ENCODE measurements around the gene ACYP2.
"Not testable (repeated sequence)": the region's sequence is repeated elsewhere in the genome, so short reads cannot be mapped to it uniquely, and the experiment has no call there.

ACYP2 gene

DNA sequence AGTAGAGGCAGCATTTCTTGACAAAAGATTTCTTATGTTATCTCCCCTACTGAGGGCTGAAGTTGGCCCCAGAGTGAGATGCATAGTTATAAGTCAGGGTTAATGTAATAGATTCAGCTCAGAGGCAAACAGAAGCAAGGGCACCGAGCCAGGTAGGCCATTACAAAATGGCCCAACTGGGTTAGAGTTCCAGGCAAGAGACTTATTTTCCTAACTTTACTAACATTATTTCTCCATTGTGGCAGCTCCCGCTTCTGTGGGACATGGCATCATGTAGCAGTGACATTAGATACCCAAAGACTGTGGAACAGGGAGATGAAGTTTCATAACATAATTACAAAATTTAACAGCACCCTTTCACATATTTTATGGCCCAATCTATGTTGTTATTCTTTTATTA, 113.5 kb downstream of the ACYP2 start:
- DNase-seq, result no peak

DNA sequence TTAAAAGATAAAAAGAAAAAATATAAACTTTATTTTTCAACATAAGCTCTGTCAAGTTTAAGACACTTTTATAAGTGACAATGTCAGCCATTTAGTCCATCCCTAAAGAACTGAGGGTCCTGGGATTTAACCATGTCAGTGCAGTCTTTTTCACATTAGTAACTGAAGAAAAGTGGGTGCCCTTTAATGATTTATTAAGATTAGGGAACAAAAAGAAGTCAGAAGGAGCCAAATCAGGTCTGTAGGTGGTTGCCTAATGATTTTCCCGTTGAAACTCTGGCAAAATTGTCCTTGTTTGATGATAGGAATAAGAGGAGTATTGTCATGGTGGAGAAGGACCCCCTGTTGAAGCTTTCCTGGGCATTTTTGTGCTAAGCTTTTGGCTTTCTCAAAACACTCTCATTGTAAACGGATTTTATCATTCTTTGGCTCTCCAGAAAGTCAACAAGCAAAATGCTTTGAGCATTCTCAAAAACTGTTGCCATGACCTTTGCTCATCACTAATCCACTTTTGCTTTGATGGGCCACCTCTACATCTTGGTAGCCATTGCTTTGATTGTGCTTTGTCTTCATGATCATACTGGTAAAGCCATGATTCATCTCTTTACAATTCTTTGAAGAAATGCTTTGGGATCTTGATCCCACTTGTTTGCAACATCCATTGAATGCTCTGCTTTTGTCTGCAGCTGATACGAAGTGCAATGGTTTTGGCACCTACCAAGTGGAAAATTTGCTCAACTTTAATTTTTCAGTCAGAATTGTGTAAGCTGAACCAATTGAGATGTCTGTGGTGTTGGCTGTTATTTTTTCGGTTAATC, 118.6 kb downstream of the ACYP2 start:
- no peak for DNase-seq

DNA sequence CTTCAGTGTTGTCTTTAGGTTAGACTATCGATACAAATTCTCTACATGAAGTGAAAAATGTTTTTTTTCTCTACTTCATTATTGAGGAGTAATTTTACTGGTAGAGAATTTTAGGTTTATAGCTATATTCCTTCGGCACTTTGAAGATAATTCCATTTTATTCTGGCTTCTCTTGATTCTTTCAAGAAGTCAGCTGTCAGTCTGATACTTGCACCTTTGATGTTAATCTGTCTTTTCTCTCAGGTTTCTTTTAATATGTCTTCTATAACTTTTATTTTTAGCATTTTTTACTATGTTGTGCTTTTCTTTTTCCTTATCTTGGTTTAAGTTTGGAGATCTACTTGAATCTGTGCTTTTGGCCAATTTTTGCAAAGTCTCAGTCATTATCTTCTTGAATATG, 122.0 kb downstream of the ACYP2 start:
- no peak for DNase-seq

DNA sequence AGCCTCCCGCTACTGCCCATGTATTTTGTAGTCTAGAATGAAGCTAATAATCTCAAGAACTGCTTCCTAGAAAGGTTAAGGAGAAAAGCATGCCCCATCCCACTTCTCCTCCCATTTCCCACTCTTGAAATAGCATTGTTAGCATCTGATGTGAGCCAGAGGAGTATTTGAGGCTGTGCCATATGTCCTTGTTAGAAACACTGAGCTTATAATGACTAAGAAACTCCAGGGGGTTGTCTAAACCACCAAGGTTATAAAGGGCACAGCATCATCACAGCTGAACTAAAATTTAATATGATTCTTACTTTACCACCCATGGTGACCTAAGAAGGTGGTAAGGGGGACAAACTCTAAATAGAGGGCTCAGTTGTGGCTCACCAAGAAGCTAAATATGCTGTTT, 124.0 kb downstream of the ACYP2 start:
- no peak for DNase-seq

DNA sequence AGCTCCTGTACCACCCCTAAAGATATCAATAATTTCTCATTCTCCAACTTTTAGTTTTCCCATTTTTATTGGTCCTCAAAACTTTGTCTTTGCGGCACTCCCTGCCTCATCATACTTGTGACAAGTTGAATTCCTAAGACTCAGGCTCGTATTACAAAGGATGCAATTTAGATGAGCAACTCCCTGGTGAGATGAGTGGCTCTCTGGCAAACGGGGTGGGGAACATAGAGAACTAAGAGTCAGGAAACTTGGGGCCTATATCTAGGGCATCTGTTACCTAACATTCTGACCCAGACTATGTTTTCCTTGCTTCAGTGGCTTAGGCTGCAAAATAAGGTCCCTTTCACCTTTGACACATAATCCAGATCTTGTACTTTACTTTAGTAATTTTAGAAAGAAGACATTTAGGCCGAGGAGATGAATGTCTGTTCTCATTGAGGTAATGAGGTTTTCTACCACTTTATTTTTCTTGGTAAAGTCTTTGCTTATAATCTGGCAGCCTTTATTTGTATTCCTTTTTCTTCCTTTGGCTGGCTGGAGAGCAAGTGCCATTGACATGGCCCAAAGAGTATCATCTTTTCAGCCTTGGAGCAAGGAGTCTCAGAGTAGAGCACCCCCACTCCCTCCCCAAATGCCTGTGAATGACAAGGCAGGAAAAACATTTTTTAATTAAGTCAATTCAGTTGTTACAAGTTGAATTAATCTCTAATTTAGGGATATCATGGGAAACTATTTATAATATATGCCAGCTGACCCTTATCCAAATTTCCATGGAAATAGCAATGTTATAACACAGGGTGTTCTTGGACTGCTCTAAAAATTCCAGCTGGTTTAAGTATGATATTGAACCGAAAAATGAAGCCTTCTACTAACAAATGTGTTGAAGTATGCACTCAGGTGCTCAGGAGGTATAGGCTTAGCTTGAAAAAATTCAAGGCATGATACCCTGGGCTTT, 125.4 kb downstream of the ACYP2 start:
- DNase-seq, result no peak

DNA sequence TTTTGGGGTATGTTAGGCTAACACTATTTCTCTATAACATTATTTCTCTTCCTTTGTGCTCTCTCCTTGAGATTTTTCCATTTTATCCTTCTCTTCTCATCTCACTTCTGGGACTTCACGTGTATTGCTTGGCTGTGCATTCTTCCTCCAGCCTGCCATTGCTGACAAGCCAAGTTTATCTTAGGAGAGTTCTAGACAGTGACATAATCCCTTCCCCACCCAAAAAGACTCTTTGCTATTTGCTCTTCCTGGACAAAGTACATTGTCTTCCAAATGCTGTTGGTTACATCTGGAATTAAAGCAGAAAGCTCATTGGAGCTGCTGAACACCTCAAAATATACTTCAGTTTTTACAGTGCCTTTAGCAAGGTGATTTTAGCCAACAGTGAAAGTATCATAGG, 131.7 kb downstream of the ACYP2 start:
- no peak for DNase-seq

DNA sequence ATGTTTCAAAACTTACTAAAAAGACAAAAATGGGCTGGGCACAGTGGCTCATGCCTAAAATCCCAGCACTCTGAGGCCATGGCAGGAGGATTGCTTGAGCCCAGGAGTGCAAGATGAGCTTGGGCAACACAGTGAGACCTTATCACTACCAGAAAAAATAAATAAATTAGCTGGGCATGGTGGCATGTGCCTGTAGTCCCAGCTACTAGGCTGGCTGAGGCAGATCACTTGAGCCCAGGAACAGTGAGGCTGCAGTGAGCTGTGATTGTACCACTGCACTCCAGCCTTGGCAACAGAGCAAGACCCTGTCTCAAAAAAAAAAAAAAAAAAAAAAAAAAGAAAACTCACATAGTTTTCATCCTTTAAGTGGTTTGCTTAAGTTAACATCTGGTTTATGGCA, 134.2 kb downstream of the ACYP2 start:
- DNase-seq, result no peak

DNA sequence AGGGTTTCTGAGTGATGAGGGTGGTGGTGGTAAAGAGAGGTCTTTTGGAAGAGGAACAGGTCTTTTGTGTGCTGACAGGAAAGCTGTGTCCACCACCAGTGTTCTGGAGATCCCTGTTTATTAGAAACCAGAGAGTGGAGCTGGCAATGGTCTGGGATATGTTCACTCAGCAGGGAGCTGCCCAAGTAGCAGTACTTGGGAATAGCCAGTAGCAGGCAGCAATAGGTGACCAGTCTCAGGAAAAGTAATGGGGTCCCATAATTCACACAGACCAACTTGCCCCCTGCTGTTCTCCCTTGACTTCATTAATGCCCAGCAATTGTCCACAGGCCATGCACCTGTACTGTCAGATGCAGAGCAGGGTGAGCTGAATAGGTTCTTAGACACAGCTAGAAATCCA, 138.8 kb downstream of the ACYP2 start:
- DNase-seq, result no peak

DNA sequence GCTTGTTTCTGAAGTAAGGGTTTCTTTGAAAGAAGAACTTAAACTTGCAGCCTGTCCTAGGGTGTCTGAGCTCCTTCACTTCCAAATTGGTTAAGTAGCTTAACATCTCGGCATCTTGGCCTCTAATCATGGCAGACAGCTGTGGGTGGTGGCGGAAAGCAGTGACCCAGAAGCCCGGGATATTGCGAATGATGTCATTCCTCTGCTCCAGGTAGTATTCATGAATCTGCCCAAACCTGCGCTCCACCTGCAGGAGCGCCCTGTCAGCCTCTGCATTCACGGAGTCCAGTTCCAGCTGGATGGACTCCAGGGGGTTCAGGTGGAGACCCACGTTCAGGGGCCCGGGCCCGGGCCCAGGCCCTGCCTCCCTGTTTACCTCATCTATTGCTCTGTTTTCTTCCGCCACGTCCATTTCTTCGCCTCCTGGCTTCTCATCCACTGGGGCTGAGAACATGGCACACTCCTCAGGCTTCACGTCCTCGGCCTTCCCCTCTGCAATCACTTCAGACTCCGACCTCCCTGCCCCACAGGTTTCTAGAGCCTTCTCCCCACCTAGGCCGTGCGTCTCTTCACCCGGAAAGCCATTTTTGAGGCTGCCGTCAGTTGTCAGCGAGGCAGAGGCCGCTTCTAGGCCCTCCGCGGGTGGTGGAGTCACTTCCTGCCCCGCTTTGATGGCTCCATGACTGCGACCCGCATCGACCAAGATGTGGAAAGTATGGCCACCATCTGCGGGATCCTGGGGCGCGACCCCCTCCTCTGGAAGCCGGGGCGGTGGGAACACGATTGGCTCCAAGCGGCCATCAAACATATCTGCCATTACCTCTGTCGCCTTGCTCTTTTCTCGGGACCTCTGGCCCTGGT, 140.0 kb downstream of the ACYP2 start:
- no peak for DNase-seq

DNA sequence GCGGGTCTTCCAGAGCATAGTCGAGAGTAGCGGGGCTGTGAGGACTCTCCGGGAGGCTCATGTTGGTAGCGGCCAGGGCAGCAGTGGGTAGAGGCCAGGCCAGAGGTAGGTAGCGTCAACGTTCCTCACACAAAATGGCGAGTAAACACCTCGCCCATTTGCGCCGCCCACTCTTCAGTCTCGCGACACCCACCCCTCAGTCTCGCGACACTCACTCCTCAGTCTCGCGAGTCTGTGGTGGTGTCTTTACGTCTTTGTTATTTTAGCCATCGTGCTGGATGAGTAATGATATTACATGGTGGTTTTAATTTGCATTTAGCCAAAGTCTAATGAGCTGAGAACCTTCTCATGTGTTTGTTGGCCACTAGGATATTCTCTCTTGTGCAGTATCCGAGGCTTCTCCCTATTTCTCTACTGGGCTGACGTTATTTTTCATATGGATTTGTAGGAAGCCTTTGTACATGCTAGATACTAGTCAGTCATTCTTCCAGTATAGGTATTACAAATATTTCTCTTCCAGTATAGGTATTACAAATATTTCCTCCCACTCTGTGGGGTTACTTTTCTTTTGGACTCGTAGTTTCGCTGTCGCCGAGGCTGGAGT, 140.8 kb downstream of the ACYP2 start, which contains the start of gene TSPYL6:
TSPYL6 (minus strand) TSS at position 139 of the 604 bp plus-strand sequence; CDS start at position 61, 78 bp downstream.
- no peak for DNase-seq

DNA sequence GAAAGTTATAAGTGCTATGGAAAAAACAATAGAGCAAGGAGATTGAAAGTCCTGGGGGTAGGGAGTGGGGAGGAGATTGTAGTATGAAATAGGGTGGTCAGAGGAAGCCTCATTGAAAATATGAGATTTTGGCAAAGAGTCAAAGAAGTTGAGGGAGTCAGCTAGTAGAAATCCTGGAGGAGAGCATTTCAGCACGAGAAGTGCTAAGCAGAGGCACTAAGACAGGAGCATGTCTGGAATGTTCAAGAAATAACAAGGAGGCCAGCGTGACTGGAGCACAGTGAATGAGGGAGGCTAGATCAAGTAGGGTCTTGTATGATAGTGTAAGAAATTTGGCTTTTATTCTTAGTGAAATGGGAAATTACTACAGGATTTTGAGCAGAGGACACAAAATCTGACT, 142.8 kb downstream of the ACYP2 start:
- DNase-seq, result no peak

DNA sequence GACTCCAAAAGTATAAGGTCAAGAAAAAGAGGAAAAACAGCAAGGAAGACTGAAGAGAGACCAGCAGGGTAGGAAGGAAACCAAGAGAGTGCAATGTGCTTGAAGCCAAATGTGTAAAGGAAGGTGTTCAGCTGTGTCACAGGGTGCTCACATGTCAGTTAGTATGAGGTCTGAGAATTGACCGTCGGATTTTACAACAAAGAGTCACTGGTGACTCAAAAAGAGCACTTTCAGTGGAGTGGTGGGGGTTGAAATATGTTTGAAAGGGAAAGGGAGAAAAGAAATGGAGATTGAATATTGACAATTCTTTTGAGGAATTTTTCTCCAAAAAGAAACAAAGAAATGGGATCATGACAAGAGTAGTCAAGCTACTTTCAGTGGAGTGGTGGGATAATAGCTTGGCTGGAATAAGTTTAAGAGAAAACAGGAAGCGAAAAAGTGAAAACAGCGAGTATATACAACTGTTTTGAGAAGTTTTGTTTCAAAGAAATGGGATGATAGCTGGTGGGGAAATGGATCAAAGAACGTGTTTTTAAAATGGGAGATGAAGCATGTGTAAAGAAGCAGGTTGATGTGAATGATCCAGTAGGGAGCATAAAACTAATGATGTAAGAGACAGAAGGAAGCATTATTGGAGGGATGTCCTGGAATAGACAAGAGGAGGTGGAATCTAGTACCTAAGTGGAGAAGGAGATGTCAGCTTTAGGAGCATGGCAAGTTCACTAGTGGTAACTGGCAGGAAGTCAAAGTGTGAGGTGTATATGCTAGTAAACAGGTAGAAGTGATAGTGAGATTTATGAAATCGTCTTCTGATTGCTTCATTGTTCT, 144.2 kb downstream of the ACYP2 start:
- no peak for DNase-seq

DNA sequence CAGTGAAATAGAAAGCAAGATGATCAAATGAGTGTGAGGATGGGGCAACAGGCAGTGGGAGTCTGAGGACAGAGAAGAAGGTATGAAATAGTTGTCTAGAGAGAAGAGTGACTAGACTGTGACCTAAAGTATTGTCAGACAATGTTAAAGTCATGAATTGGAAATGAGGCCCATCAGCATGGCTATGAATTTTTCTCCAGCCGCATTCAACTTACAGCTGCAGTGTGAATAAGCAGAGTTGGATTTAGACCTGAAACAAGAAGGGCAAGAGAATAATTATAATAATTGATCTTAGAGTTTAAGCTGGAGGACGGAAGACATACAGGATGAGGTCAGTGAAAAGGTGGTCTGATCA, 144.8 kb downstream of the ACYP2 start:
- DNase-seq, result no peak

DNA sequence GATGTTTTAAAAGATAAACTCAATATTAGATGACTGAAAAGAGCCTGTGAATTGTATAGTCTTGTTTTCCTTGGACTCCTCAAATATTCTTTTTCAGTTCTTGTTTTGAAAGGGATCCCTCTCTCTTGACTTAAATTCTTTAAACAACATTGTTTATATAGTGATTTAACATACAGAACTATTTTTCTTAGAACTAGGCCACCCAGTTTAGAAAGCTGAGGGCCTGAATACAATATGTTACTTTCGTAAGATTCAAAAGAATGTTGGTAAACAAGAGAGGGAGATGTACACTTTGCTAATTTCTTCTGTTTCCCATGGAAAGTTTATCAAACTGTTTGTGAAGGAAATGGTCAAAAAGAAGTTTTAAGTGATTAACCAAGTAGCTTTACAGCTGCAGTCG, 146.1 kb downstream of the ACYP2 start:
- no peak for DNase-seq

DNA sequence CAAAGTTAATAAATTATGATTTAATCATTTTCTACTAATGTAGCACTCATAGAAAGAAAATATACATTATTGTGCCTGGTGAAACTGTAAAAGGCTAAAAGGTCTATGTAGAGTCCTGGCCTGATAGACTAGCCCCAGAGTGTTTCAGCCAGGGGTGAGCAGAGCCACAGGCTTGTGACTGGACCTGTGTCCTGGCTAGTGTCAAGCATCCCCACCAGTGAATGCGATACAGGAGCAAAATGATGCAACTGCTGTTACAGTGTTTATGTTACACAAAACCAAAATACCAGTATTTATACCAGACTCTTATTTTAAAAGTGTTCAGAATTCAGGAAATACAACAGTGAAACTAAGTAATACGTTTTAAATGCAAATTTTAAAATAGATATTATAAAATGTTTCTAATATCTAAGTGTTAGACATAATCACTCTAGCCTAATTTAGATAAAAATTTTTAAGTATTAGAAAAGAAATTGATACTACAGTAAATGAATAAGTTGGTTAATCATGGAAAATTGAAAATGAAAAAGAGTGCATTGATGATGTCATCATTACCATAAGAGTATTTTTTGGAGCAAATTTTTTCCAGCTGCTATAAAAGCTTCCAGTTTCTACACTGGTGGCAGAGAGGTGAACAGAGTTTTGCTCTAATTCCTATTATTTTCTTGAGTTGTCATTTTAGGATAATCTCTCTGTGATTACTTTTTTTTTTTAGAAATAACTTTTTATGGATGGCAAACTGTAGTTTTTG, 146.8 kb downstream of the ACYP2 start:
- no peak for DNase-seq

DNA sequence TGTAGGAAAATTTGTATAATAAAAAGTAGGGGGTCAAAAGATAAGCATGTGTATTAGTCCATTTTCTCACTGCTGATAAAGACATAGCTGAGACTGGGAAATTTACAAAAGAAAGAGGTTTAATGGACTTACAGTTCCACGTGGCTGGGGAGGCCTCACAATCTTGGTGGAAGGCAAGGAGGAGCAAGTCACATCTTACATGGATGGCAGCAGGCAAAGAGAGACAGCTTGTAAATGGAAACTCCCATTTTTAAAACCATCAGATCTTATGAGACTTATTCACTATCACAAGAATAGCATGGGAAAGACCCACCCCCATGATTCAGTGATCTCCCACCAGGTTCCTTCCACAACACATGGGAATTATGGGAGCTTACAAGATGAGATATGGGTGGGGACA, 149.7 kb downstream of the ACYP2 start:
- DNase-seq, result not testable (repeated sequence)

DNA sequence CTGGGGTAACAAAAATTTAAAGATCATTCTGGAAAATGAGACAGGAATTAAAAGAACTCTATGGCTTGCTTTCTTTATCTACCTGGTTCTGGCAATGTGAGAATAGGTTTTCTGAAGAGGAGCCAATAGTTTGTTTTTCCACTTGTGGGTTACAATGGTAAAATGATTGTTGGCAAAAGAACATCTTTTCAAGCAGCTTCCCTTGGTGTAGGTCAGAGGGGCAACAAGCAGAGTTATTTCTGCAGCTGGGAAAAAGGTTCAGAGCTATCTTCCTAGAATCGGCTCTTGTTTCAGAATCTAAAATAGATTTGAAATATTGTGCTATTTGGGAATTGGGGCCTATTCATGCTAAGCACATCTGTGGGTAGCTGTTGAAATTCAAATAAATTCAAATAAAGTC, 152.2 kb downstream of the ACYP2 start:
- no peak for DNase-seq

DNA sequence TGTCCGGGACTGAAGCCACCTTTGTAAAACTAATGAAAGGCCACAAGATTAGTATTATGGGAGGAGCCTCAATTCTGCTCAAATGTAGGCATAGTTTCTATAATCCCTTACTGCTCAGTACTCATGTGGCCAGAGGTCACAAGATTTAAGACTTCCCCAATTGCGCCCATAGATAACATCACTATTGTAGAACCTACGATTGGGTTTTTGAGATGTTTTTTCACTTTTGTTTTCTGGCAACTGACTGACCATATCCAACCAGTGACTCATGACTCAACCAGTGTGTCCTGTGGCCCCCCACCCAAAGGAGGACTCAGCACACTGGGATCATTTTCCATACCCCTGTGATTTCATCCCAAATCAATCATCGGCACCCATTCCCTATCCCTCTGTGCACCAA, 155.8 kb downstream of the ACYP2 start:
- DNase-seq, result no peak

DNA sequence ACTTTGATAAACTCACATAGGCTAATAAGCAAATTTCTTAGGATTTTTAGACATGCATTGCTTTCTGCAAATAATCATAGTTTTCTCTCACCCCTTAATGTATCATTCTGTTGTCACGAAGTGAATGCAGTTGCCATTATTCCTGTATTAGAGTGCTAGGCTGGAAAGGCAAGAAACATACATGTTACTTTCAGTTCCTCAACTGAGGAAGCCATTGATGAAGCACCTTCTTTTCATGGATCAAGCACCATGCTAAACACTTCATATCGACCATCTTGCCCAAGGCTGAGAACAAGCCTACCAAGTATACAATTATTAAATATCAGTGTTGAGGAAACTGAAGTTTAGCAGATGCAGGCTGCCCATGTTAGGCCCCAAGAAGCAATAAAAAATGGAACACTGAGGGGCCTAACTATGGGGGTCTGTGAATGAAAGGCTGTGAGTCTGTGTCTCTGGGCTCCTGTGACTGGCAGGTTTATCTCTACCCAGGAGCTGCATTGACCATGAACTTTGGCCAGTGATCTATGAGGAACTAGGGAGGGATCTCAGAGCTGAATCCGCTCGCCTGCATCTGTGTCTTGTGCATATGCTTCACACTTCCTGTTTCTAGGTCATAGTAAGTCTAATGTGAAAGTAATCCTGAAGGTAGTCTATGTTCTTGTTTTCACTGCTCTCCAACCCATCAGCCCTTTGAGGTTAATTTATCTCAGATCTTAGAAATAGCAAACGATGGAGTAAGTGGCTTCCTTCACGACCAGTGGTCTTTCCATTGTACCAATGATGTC, 156.6 kb downstream of the ACYP2 start:
- DNase-seq, result no peak

DNA sequence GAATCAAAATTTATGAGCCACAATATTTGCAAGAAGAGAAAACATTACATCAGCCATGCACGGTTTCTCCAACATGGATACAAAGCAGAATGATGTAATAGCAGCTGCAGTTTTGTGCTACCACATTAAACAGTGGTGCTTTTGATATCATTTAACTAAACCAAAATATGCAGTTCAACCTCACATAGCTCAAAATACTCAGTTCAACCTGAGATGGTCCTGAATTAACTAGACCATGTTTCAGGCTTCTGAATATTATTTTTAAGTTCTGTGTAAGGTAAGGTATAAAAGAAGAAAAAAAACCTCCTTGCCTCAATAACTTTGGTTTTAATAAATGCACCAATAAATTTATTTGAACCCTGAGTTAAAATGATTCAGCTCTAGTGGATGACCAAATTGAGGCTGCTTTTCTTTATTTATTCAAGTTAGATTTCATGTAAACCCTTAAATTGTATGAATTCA, 159.4 kb downstream of the ACYP2 start:
- no peak for DNase-seq
